ENCODE results near the gene TOMM20.
"Not testable (repeated sequence)": the region's sequence is repeated elsewhere in the genome, so short reads cannot be mapped to it uniquely, and the experiment has no call there.

Gene TOMM20

DNA sequence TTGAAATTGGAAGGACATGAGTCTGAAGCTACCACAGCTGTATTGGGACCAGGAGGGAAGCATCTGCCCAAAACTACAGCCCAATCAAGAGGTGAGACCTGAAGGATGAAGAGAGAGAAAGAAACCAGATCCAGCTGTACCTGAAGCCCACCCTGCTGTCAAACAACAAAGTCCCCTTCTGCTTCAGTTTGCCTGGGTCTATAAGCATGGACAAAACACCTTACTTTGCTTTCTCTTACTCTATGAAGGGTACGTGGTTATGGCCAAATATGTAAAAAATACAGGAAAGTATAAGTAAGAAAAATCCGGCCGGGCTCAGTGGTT lies 26.4 kb downstream of the TOMM20 start:
- no peak for DNase-seq (ENCODE audit: low read depth in 2 of 2)

DNA sequence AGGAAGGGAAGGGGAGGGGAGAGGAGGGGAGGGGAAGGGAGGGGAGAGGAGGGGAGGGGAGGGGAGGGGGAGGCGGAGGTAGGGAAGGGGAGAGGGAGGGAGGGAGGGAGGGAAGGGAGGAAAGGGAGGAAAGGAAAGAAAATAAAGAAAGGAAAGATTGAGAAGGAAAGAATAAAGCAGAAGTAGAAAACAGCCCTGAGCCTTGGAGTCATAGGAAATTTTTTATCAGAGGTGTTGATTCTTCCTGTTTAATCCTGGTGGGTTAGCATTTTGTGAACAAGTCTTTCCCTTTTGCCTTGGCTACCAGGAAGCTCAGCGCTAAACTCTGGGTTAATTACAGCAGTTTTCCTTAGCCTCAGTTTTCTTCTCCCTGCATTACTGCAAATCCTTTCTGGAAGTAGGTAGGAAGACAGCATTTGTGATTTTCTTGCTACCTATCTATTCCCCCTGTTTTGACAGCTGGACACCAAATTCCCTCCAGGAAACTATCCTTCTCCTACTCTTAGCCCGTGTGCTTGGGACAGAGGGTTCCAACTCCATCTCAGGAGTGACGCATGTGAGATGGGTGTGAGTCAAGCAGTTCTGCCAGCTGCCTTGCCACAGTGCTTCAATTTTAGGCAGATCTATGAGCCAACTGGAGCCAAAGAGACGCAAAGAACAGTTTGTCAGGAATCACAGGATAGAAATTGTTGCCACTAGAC lies 26.9 kb downstream of the TOMM20 start:
- DNase-seq (ENCODE audit: low read depth in 2 of 2): no peak

DNA sequence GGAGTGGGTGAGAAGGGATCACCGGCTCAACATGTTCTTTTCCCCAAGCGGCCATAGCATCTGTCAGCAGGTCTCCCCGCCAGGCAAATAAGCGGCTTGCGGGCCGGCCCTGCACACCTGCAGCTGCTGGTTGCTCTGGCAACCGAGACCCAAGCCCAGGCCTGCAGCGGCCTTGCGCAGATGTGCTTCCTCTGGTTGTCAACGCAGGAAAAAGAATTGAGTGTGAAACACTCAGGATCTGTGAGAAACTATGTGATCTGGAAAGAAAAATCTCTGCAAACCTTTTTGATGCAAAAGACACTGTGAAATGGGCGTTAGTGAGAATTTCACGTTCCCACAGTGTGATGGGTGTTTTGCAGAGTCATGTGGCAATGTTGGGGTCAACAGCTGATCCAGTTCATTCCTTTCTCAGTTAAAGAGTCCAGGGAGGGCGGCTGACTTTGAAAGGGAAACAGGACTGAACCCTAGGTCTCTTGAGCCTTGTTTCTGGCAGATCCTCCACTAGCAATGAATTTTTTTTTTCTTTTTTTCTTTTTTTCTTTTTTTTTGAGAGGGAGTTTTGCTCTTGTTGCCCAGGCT lies 28.4 kb downstream of the TOMM20 start:
- DNase-seq (ENCODE audit: low read depth in 2 of 2): no peak

GRCh38 chr1:235098991-235099390 lies 29.6 kb downstream of the TOMM20 start:
- DNase-seq (ENCODE audit: low read depth in 2 of 2): no peak

DNA sequence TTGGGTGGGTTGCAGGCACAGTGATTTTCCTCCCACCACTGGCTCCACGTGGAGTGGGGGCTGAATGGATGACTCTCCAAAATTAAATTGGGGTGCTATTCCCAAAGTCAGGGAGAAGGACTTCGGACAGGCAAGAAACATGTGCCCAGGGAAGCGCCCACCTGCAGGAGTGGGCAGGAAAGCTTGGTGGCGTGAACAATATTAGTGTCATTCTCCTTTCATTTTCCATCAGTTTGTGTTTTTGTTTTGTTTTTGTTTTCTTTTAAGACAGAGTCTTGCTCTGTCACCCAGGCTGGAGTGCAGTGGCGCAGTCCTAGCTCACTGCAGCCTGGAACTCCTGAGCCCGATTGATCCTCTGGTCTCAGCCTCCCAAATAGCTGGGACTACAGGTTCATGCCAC lies 30.1 kb downstream of the TOMM20 start:
- DNase-seq (ENCODE audit: low read depth in 2 of 2): no peak

DNA sequence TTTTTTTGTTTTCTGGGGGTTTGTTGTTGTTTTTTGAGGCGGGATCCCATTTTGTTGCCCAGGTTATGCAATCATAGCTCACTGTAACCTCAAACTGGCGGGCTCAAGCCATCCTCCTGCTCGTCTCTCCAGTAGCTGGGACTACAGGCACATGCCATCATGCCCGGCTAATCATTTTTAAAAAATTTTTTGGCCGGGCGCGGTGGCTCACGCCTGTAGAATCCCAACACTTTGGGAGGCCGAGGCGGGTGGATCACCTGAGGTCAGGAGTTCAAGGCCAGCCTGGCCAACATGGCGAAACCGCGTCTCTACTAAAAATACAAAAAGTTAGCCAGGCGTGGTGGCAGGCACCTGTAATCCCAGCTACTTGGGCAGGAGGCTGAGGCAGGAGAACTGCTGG lies 31.1 kb downstream of the TOMM20 start:
- not testable (repeated sequence) for DNase-seq (ENCODE audit: low read depth in 2 of 2)

DNA sequence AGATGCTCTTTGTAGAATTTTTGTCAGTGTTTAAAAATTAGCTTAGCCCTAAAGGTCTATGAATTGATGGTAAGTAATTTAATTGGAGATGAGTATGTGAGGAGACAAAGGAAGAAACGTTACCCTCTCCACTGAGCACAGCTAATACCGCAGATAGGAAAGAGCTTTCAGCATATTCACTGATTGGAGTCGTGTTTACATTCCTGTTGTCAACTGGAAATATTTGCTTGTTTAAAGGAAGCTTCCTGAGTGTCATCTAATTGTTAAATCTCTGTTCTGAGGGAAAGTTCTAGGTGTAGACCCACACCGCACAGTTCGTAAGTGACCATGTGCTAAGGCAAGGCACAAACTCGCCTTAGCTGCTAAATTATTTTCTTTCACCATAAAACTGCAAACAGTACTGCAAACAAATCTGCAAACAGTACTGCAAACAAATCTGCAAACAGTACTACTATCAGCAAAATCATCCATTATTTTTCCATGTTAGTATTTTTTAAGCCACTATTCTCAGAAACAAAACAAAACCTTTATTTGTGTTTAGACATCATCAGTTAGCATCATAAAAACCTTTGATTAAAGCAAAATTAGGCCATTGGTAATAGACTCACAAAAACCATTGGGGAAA lies 32.6 kb downstream of the TOMM20 start:
- no peak for DNase-seq (ENCODE audit: low read depth in 2 of 2)

DNA sequence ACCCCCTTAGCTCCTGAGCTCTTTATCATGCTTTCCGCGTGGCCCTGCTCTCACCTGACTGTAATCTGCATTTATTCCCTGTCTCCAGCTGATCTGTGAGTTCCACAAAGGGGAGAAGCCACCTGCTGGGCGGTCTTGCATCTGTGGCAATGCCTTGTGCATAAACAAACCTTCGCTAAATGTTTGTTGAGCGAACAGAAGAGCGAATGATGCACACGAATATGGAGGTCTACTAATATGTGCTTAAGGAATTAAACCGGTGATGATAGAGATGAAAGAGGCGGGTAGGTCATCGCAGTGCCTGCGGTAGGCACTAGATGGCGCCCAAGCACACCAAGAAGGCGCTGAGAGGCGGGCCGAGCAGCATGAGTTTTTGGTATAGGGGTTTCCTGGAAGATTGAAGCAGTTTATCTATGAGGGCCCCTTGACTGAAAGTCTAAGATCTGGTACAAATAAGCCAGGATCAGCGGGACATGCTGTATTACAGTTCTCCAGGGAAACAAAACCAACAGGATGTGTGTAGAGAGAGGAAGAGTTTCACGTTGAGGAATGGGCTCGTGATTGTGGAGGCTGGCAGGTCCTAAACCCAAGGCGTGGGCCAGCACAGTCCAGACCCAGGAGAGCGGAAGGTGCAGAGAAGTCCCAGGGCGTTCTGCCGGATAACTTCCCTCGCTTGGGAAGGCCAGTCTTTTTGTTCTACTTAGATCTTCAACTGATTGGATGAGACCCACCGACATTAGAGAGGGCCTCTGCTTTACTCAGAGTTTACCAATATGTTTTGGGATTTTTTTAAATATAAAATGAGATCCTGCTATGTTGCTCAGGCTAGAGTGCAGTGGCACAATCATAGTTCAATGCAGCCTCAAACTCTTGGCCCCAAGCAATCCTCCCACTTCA lies 34.7 kb downstream of the TOMM20 start:
- peak; percentile 77 to 80 for DNase-seq (ENCODE audit: low read depth in 2 of 2)

DNA sequence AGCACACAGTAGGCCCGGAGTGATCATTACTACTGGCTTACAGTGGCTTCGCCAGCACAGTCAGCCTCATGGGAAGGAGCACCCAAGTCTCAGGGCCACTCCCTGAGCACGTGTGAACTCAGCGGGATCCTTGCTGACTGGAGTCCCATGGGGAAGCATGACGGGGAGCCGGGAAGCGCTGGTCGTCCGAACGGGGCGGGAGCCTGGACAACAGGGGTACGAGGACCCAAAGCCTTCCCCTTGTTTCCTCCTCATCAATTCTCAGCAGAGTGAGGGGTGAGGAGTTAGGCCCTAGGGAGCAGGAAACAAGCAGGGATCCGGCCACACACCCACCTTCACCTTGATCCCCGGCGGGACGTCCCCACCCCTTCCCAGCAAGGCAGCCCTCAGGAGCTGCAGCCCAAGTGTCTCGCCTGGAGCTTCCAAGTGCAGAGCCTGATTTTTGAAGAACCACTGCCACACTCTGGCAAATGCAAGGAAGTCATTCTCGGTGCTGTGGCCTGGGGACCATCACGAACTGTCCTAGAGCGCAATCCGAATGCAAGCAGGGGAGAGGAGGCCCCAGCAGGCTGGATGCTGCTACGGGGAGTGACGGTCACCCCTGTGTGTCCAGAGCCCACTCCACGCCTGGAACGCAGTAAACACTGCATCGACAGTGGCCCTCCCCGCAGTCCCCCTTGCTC lies 35.5 kb downstream of the TOMM20 start:
- no peak for DNase-seq (ENCODE audit: low read depth in 2 of 2)

- not testable (repeated sequence) for DNase-seq (ENCODE audit: low read depth in 2 of 2)
These were observed 36.2 kb downstream of the TOMM20 start for GRCh38 chr1:235092415-235092814.

- DNase-seq (ENCODE audit: low read depth in 2 of 2): not testable (repeated sequence)
These were observed 36.6 kb downstream of the TOMM20 start for GRCh38 chr1:235092045-235092406.

GRCh38 chr1:235091319-235092044 lies 37.2 kb downstream of the TOMM20 start:
- DNase-seq (ENCODE audit: low read depth in 2 of 2): not testable (repeated sequence)

DNA sequence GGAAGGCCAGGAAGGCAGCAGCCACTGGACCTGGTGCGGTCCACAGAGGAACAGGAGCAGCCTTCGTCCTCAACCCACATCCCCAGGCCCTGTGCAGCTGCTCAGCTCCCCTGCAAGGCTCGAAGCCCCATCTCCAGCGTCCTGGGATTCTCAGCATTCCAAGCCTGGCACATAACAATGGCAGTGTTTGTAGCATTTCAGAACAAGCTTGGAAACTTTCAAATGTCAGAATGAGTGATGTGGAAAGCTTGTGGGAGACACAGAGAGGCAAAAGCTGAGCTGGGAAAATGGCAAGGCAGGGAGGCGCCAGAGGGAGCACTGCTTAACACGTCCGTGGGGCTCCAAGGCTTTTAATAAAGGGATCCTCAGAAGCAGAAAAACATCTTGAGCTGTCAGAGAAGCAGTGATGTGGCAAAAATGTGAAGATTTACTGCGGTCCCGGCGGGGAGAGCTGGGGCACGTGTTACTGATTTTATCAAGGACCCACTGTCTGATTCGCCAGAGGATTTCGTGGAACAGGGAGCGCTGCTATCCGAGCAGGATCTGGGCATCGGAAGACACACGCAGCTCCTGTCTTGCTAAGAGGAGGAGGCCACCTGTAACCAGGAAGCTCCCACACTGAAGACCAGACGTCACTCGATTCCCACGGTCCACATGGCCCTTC lies 38.1 kb downstream of the TOMM20 start:
- DNase-seq (ENCODE audit: low read depth in 2 of 2): no peak

DNA sequence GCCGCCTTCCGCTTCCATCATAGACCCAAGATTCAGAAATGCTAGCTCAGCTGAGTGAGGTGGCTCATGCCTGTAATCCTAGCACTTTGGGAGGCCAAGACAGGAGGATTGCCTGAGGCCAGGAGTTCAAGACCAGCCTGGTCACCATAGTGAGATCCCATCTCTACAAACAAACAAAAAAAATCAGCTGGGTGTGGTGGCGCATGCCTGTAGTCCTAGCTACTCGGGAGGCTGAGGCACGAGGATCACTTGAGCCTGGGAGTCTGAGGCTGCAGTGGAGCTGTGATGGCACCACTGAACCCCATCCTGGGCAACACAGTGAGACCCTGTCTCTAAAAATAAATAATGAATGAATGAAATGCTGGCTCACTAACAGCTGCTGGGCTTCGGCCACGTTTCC lies 39.7 kb downstream of the TOMM20 start:
- no peak for DNase-seq (ENCODE audit: low read depth in 2 of 2)

DNA sequence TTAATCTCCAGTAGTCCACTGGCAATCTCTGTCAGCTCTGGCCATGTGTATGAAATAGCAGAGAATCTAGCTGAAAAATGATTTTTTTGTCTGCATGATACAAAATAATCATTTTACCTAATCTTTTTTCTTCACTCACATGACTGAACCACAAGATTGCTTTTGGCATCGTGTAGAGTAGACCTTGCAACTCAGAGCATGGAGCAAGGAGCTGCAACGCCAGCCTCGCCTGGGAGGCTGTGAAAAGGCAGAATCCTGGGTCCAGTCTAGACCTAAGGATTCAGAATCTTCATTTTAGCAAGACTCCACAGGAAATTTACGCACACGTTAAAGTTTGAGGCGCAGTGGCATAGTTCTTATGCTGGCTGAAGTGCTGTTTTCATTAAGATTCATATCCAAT lies 40.2 kb downstream of the TOMM20 start:
- DNase-seq (ENCODE audit: low read depth in 2 of 2): no peak

DNA sequence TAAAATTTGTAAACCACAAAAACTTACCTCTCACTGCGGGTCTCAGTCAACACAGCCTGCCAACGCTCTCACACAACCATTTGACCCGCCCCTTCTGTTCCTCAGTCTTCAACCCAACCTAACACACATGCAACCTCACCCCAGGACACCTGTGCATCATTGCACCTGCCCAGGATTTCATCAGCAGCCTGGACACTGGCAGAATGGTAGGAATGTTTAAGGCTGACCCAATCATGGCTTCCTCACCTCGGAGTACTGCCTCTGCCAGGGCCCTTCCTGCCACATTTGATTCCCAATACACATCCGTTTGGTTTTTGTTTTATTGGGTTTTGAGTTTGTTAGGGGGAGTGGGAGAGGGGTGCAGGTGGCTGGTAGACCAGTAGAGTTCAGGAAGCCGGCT lies 40.7 kb downstream of the TOMM20 start:
- DNase-seq (ENCODE audit: low read depth in 2 of 2): no peak

- not testable (repeated sequence) for DNase-seq (ENCODE audit: low read depth in 2 of 2)
These were observed 43.1 kb downstream of the TOMM20 start for GRCh38 chr1:235085411-235086117.

DNA sequence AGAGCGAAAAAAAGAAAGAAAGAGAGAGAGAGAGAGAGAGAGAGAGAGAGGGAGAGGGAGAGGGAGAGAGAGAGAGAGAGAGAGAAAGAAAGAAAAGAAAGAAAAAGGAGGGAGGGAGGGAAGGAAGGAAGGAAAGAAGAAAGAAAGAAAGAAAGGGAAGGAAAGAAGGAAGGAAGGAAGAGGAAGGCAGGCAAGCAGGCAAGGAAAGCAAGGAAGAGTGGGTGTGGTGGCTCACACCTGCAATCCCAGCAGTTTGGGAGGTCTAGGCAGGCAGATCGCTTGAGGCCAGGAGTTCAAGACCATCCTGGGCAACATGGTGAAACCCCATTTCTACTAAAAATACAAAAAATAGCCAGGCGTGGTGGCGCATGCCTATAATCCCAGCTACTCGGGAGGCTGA lies 47.8 kb downstream of the TOMM20 start:
- not testable (repeated sequence) for DNase-seq (ENCODE audit: low read depth in 2 of 2)

GRCh38 chr1:235080297-235080657 lies 48.4 kb downstream of the TOMM20 start:
- DNase-seq (ENCODE audit: low read depth in 2 of 2): not testable (repeated sequence)

Data from stimulated activated CD4-positive, alpha-beta T cell treated with anti-CD3 and anti-CD28 coated beads, Interleukin-4, amount 100 ng/mL, for 48 hours (primary cell).